Stimulated activated CD8-positive, alpha-beta memory T cell treated with anti-CD3 and anti-CD28 coated beads, Interleukin-7, amount 100 ng/mL, for 24 hours (primary cell): ENCODE measurements around the gene FBXO7.

ENCODE experiments used
- DNase-seq: peaks from one replicate; pipeline ENCODE4 v3.0.0-alpha.2; 2020; ENCODE audit warnings: low read depth

Gene FBXO7

GRCh38 chr22:32490279-32490678 is 15.7 kb downstream of the FBXO7 start:
- no peak for DNase-seq

DNA sequence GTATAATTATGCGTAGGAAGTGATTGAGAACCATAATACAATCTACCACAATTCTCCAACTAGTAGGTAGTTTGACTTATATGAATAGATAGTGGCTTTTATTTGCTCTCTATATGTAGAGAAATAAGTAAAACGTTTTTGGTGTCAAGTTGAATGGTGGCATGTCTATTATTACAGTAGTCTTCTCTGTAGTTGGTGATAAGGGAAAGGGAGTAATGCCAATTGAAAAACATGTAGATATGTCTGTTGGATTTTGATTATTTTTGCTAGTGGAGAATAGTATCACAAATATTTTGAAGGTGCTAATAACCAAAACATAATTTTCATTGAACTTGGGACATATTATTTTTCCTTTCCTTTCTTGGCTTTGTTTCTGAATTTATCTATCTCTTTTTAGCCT is 17.5 kb downstream of the FBXO7 start:
- no peak for DNase-seq

GRCh38 chr22:32493551-32493950 is 18.9 kb downstream of the FBXO7 start:
- no peak for DNase-seq

DNA sequence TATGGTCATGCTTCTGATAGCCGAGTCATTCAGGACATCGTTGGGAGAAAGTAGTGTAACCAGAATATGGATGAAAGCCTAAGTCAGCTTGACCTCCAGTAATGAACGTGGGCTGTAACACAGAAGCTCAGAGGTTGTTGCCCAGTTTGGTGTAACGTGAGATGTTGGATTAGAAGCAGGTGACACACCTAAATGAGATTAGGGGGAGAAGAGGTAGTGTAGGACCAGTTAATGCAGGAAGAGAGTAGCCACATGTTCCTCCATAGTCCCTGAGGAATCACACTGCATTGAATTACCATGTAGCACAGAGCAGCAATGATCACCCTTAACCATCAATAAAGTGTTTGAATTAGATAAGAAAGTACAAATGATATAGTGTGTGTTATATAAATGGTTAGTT is 20.4 kb downstream of the FBXO7 start:
- DNase-seq = no peak

GRCh38 chr22:32499666-32500065 is 25.1 kb downstream of the FBXO7 start:
- no peak for DNase-seq

GRCh38 chr22:32501836-32502752 is 27.5 kb downstream of the FBXO7 start:
- DNase-seq = no peak

DNA sequence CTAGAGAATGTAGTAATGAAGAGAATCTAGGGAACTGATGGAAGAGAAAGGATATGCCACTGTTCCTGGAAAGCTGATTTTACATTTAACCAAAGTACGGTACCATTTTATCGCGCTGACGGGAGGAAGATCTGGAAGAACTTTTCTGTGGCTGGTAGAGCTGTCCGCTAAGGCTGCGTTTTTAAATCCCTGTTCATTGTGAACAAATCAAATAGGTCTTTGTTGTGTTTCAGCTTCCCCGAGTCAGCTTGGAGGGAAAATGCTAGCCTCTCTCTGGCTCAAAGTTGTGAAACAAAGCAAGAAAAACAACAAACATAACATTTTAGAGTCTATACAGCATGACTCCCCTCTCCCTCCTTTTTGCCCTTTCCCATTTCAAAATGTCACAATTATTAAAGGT is 34.4 kb downstream of the FBXO7 start:
- DNase-seq = no peak

- no peak for DNase-seq
These were observed 36.7 kb downstream of the FBXO7 start for GRCh38 chr22:32511274-32511673.

- DNase-seq = no peak
These were observed 37.2 kb downstream of the FBXO7 start for GRCh38 chr22:32511776-32512175.

- DNase-seq = no peak
These were observed 37.8 kb downstream of the FBXO7 start for GRCh38 chr22:32512267-32512982.

GRCh38 chr22:32515084-32515483 is 40.5 kb downstream of the FBXO7 start:
- DNase-seq = no peak

DNA sequence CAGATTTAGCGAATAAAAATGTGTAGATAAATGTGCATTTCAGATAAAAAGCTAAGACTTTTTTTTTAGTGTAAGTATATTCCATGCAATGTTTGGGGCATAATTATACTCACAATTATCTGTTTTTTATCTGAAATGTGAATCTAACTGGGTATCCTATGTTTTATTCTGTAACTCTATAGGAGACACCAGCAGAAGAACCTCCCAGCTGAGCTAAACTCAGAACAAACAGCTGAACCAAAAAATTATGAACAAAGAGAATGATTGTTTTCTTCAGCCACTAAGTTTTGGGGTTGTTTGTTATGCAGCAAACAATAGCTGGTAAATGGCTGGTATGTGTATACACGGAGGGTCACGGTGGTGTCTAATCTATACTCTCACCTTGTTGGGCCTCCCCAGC is 42.9 kb downstream of the FBXO7 start:
- no peak for DNase-seq

DNA sequence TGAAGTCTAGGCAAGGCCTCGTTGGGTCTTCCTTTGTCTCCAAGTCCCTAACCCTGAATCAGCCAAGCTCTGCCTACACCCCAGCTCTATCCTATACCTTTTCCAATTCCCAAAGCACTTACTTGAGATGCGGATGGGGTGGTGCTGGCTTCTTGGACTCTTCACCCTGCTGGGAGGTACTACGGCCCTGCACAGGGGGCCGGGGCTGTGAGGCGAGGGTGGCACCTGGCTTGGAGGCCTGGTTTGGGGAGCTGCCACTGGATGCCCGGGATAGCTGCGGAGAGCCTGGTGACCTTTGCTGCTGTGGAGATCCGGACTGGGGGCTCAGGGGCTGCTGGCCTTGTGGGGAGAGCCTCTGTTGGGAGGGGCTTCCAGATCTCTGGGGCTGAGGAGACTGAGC is 43.3 kb downstream of the FBXO7 start:
- no peak for DNase-seq

DNA sequence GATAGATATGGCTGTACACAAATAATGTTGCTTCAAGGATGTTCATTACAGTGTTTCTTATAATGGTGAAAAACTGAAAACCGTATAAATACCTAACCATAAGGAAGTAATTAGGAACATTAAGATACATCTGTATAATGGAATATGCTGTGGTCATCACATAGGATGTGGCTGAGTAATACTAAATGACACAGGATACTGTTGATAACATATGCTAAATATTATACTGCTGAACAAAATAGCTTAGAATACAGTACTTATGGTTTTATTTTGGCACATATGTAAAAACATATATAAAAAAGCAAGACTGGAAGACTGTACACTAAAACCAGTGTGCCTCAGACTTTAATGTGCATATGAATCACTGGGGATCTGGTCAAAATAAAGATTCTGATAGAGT is 43.8 kb downstream of the FBXO7 start:
- DNase-seq = no peak

DNA sequence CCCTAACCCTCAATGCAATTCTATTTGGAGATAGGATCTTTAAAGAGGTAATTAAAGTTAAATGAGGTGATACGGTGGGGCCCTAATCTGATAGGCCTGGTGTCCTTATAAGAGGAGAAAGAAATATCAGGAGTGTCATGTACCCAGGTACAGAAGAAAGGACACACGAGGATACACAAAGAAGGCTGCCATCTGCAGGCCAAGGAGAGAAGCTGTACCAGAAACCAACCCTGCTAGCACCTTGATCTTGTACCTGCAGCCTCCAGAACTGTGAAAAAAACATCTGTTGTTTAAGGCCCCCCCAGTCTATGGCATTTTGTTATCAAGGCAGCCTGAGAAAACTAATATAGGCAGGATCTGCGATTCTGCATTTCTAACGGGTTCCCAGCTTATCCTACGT is 44.2 kb downstream of the FBXO7 start:
- DNase-seq = no peak

DNA sequence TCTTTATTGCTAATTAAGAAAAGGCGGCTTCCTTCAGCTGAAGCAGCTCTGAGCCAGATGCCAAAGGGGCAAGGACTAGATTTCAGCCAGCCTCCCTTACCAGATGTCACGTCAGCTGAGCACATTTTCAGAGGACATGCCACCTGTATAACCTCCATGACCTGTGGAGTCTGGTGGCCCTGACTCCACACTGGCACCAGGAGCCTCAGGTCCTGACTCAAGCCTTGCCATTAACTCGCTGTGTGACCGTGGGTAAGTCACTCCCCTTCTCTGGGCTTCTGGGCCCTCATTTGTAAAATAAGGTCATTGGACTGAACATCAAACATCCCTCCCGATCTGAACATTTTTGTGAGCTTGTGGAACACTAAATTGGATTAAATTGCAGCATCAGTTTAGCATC is 46.0 kb downstream of the FBXO7 start:
- no peak for DNase-seq

DNA sequence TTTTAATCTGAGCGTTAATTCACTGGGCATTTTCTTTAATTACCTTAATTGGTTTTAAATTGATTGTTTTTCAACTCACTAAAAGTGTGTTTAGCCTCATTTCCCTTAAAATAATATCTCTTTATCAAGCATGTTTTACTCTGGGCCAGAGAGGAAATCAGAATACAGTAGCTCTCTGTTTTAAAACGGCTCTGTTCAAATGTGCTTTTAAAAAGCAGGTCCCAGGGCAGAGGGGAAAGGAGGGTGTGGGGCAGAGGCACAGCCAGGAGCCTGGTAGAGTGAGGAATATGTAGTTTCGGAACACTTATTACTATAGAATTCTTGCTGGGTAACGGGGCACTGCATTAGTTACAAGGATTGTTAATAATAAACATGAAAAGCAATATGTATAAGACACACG is 47.6 kb downstream of the FBXO7 start:
- DNase-seq = no peak

GRCh38 chr22:32527756-32528155 is 53.1 kb downstream of the FBXO7 start:
- DNase-seq = no peak

GRCh38 chr22:32528316-32528715 is 53.7 kb downstream of the FBXO7 start:
- DNase-seq = no peak

DNA sequence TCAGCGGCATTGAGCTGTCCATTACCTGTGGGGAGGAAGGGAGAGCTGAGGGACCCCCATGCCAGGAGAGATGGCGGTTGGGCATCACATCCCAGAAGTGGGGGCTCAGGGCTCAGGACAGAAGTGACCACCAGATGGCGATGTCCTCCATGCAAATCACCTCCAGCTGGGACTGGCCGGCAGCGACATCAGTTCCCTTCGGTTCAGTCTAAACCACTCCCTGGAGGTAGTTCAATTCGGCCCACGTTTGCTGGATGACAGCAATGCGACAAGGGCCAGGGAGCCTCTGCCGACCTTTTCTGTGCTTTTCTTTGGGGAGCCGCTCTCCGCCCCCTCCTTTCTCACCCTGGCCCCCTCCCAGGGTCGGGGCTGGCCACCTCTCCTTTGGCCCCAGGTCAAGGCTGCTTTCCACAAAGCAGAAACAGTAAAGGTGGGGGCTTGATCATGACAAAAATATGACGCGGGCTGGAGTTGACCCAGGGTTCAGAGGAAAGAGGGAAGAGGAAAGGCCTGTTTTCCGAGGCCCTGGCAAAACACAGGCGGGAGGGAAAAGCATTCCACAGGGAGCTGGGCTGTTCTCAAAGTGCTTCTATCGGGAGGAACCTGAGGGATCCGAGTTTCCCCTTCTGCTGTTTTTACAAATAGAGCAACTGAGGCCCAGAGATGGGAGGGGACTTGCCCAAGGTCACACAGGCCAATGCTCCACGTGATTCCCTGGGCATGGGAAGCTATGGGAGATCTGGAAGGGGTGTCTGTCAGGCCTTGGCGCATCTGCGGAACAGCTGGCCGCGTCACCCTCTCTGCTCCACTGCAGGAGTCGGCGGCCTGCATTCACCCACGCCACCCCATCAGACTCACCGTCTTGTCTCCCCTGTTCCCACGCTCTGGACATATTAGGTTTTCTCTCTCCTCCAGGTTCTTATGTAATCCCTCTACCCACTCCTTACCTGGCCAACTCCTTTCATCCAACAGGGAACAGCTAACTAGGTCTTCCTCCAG is 54.7 kb downstream of the FBXO7 start:
- peak; percentile 38 for DNase-seq

DNA sequence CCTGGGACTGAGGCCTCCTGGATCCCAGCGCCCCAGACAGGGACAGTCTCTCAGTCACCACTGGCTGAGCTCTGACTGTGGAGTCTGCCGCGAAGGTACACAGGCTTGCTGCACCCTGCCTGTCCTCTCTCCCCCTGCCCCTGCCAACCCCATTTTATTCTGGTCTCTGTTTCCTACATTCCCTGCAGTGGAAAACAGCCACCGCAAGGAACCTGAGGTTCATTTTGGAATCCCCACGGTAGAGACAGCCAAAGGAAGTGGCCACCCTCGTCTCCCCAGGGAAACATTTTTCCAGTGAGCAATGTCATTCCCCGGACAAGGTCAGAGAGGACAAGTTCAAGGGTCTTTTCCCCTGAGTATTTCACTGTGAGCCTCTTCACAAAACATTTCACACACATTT is 56.6 kb downstream of the FBXO7 start:
- no peak for DNase-seq
